HG02938 (cell line): ENCODE data around the gene PRDM5.
A peak's percentile ranks its signal among the peaks of the same experiment; 100 is the strongest.
"Not testable (repeated sequence)": the region's sequence is repeated elsewhere in the genome, so short reads cannot be mapped to it uniquely, and the experiment has no call there.

ENCODE experiments used
- ATAC-seq: cut with Tn5 transposase; IDR thresholded peaks from one replicate; pipeline ENCODE4 v1.9.1; 2021; ENCODE audit warnings: mild to moderate bottlenecking, moderate library complexity; ENCODE audit not compliant: unreplicated experiment

Gene PRDM5

DNA sequence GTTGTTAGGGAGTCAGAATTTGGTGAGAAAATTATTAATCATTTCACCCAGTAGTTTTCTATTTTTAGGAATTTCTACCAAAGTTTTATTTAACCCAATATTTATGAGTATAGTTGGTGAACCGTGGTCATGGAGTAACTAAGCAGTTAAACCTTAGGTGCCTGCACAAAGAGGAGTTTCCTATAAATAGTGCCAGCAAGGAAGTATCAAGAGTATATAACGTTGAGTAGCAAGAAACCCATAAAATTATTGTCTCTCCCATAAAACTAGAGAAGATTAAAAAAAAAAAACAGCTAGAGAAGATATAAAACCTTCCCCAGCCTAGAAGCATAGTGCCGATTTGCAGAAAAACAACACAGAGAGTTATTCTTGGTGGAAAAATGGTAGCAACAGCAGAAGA, 158.9 kb downstream of the PRDM5 start:
- no peak for ATAC-seq

DNA sequence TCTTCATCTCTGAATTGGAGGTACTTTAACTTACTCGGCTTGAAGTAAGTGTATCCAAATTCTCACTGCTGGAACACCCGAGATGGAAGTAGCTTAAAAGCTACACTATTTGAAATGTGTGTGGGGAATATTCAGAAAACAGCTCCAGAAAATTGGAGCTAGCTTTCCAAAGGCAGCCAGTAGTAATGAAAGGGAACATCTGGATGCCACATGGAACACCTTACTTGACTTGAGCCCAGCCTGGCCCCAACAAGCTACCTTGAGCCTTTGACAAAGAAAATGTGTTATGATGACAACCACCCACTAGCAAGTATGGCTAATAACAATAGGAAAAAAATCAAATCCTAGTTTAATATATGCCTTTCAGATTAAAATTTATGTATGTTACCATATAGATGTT, 161.5 kb downstream of the PRDM5 start:
- no peak for ATAC-seq

DNA sequence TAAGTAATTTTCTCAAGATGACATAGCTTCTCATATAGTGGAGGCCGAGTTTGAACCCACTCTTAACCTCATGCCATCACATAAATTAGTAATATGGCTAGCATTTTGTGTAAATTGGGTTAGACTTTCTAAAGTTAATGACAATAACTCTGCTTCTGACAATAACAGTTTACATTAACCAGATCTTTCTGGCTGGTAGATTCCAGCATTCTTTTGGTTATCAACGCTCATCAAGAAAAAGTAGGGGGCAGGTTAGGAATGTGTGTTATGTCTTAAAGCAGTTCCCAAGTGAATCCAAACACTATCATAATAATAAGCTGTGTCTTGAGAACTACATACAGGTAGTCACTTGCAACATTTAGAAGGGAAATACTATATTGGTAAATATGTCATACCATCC, 162.5 kb downstream of the PRDM5 start:
- no peak for ATAC-seq

DNA sequence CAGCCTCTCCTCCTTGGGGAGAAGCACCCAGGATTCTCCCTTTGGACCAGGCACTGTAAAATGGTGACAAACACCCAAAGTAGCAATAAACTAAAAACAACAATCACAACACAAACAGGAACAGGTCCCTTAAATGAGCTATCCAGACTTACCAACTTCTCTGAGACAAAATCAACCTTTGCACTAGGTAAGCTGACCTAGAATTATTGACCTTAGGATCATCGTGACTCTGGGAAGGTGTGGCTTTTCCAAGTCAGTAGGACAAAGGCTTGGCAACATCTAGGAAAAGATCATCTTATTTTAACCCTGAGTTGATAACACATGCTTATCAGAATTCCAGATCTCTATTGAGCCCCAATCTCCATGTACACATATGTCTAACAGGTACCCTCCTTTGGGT, 166.7 kb downstream of the PRDM5 start:
- no peak for ATAC-seq

DNA sequence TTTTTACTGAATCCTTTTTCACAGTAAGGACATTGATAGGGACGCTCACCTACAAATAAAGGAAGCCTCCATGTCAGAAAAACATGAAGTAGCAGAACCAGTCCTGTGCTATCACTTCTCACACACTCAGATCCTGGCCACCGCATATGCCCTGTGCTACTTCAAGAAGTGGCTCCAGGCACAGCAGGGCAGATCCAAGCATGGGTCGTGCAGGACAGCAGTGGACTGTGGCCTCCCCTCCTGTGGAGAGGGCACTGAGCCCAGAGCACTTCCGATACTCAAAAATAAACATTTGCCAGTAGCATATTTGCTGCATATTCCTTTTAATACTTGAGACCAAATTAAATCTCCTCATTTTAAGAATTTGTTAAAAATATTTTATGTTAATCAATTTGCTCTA, 167.9 kb downstream of the PRDM5 start:
- no peak for ATAC-seq

DNA sequence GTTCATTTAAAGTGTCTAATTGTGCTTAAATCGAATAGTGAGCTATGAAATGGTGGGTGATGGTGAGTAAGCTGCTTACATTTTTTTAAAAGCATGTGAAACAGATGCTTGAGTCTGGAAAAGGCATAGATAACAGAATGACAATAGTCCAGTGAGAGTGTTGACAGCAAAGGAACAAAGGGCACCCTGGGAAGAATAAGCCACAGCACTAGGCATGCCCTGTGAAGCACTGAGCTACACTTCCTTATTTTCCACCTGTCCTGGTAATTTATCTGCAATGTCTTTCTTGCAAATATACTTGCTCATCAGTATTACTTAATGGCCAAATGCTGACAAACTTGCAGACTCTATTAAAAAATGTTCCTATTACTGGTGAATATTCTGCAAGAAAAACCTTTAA, 168.7 kb downstream of the PRDM5 start:
- no peak for ATAC-seq

DNA sequence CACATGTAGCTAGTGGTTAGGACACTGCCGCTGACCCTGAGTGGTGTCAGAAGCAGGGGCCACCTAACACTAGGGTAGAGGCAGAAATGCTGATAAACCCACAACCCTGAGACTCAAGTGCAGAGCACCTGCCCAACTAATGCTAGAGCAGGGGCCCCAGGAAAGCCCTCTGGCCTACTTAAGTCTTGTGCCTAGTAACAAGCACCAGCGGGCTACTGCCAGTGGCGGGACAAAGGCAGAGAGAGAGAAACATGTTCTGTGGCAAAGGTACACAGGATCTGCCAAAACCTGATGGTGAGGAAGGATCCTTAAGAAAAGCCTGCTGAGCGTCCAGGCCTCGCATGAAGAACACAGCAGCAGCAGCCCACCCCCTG, 172.4 kb downstream of the PRDM5 start:
- ATAC-seq = no peak

DNA sequence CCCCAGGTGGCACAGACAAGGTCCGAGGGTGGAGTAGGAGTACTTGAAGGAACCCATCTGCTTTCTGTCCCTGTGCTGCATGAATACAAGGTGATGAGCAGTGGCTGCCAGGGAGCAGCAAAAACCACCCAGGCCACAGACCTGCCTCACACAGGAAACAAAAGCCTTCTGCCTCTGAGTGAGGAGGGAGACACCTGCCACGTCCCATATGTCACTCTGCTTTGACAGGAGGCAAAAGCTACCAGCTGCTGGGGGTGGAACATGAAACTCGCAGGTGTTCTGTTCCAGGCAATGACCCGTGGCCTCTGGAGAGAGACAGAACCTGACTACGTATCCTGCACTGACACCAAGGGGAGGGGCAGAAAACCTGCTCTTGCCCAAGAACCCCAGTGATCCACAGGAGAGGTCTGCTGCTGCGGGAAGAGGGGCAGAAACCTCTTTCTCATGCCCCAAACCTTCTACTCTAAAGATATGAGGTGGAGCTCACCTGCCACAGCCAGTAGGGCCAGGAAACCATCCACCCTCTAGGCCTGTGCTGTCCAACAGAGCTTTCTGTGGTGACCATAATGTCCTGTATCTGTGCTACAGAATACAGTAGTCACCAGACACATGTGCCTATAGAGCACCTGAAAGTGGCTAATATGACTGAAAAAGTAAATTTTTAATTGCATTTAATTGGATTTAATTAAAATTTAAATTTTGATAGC, 172.9 kb downstream of the PRDM5 start:
- peak; percentile 96 for ATAC-seq

DNA sequence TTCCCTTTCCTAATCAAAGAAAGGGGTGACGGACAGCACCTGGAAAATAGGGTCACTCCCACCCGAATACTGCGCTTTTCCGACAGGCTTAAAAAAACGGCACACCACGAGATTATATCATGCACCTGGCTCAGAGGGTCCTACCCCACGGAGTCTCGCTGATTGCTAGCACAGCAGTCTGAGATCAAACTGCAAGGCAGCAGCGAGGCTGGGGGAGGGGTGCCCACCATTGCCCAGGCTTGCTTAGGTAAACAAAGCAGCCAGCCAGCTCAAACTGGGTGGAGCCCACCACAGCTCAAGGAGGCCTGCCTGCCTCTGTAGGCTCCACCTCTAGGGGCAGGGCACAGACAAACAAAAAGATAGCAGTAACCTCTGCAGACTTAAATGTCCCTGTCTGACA, 180.9 kb downstream of the PRDM5 start:
- not testable (repeated sequence) for ATAC-seq

DNA sequence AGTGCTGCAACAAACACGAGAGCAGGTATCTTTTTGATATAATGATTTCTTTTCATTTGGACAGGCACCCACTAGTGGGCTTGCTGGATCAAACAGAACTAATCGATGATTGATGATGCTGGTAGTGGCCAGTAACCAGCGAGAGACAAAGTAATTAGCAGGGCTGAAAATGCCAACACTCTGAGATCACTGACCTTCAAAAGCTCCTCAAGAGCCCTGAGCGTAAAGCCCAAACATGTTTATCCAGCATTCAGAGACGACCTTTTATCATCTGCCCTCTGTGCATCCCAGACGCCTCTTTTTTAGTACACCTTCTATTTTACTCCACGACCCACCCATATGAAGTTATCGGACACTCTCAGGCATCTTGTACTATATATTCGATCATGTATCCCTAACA, 186.2 kb downstream of the PRDM5 start:
- ATAC-seq = no peak

DNA sequence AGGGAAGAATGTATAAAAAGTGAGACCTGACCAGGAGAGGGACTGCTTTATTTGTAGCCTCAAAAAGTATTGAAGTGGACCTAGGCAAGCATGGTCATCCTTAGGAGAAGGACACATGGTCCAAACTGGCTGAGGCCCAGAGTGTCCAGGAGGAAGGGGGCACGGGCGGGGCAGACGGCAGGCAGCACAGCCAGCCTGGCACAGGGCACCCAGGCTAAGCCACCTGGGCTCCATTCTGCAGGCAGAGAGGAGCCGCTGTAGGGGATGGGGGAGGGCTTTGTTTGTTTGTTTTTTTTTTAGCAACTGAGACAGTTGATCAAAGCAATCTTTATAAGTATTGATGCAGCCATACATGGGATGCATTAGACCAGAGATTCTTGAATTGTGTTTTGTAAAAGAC, 188.6 kb downstream of the PRDM5 start:
- no peak for ATAC-seq

DNA sequence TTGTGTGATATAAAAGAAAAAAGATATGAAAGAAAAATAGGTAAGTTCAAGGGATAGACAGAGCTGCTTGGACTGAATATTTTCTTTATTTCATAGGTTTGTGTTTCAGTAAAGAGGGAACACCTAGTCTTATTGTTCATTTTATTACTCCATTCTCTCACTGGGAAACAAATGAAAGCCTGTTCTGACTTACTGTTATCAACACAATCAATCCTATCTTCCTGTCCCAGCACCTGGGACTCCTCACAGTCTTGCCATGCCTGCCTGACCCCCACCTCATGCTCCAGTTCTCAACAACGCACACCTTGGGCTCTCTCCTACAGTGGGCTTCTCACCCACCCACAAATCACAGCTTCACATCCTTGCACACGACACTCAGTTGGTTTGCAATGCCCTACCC, 189.5 kb downstream of the PRDM5 start:
- no peak for ATAC-seq

DNA sequence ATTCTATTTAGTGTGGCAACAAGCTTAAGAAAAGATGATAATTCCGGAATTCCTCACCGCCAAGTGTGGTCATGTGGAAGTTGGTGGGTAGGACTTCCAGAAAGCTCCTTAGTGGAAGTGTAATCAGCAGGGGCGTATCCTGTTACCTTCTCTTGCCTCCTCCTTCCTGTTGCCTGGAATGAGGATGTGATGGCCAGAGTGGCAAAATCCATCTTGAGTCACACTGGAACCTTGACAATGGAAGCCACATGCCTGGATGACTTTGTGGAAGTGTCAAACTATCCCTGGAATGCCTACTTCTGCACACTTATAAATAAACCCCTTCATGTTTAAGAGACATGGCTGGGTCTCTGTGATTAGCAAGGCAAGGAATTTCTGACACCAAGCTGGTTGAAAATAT, 191.0 kb downstream of the PRDM5 start:
- no peak for ATAC-seq

DNA sequence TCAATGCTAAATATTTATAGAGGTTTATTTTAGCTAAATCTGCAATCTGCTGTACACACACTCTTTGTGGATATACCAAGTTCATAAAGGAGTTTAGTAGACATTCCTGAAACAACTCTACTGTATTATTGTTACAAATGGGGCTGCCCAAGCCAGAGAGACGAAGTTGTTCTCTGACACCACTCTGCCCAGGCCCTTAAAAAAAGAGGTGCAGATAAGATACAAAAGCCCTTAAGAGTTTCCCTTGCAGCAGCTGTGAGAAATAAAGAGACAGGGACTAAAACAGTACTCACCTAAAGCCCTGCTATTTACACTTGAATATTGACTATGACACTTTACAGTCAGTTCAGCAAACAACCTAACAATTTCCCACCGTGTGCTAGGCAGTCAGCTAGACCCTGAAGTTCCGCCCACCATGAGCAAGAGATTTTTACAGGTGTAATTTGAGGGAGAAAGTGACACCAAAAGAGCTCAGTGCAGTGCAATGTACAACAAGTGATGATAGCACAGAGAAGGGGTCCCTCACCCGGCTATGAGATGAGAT, 191.7 kb downstream of the PRDM5 start:
- no peak for ATAC-seq

DNA sequence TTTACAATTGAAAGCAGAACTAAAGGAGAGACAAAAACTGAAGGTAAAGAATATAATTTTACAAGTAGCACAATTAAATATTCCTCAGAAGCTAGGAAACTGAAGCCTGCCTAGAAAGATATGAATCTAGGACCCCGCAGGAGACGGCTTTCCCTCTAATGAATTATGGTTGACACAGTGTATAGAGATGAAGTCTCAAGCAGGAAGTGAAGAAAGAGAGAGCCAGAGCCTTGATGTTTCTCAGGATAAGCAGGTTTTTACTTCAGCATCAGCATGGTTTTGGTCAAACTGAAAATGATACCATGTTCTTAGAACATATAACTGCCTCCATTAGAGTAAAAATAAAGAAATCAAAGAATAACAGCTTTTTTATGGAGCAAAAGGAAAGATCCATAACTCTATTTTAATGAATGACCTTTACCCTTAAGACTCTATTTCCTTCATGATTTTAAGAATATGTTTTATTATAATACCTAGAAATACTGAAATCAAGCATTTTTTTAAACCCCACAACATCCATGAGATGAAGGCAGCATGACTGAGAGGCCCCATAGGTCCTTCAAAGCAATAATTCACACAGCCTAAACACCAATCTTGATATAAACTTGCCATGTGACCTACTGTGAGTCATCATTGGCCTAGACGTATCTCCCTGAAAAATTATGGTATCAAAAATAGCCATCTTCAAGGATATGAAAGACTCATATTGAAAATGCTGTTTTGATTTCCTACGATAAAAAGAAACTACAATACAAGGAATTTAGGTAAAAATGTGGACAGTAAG, 193.4 kb downstream of the PRDM5 start:
- no peak for ATAC-seq

DNA sequence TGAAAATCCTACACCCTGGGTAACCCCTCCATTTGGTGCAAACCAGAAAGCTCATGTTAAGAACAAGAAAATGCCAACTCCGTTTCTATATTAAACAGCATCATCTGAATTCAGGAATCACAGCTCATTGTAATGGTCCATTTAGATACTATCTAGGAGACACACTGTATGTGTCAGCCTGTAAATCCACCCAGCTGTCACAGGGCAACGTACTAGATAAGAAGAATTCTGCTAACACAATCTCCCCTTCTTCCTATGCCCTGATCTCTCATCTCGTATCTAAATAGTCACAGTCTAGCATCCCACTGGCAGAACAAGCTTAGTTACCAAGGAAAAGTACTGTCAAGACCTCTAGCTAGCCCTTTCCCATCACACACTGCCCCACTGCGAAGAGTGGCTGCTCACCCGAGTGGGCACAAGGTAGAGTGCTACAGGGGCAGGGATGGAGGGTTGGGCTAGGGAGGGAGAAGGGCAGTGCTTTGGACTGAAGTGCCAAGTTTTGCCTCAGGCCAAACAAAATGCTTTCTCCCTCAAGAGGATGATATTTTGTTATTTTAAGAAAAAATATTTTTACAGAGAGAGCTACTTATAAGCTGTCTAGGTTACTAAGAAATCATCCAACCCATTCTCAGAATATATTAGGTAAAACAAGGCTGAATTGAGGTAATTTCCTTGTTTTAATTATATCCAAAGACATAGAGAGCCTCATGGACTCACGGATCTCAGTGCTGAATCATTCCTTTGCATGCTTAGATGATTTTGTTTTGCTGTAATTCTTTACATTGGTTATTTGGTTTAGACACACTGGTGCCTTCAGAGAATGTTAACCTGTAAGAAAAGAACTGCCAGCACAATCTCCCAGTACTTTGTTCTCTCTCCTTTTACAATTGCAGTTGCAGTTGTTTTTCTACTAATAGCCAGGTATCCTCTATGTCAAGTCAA, 196.6 kb downstream of the PRDM5 start:
- no peak for ATAC-seq

DNA sequence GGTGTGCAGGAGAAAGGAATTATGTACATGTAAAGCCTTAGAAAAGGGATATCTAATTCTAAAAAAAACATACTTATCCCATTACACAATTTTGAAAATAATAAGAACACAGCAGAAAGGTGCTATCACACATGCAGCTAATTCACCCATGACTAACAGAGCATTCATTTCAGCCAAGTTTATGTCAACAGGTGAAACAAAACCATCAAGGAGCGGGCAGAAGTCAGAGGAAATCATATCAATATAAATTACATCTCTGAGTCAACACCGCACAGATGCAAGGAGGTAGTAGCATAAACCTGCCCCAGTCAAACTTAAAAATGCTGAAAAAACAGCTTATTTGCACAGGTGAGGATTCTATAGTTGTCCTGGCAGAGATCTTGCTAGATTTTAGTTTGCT, 197.9 kb downstream of the PRDM5 start:
- no peak for ATAC-seq

DNA sequence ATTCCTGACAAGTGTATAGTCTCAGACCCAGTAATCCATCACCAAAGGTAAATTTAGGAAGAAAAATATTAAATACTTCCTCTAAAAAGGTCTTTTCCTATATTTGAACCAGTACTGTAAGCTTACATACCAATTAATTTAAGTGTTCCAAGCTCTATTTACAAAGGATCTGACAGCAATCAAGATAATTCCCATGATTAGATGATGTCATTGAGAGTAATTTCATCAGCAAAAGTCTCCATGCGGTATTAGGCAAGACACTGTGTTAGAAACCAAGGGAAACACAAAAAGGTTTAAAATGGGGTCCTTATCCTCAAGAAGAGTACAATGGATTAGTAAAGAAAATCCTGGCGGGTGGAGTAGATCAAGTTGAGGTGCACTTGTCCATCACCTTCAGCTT, 198.5 kb downstream of the PRDM5 start:
- ATAC-seq = no peak

DNA sequence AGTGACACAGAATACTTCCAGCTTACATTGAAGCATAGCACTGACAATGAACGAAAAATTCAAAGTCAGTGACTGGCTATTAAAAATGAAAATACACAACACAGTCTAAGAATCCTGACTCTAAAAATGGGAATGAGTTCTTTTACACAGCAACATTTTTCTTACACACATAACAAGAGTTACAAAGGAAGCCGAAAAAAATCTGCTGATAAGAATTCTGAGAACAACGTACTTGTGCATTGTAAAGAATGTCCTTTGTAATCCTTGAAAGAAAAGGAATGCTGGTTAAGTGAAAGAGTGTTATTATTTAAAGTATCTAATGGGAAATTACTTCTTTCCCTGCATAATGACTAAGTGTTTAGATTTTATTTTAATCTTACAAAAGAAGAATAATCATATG, 199.4 kb downstream of the PRDM5 start:
- no peak for ATAC-seq

DNA sequence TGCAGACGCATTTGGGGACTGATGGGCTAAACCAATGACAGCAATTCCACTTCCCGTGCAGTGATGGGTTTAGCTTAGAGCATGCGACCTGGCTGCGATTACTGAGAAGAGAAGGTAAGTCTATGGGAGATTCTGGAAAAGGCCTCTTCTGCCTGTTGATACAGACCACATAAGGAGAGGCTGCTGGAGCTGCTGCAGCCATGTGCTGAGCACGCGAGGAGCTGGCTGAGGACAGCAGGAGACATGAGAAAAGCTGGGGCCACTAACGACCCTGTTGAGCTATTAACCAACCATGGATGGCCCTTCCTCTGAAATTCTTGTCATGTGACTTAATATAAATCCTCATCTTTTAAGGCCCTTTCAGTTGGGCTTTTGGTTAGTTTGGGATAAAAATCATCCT, 199.9 kb downstream of the PRDM5 start:
- no peak for ATAC-seq

DNA sequence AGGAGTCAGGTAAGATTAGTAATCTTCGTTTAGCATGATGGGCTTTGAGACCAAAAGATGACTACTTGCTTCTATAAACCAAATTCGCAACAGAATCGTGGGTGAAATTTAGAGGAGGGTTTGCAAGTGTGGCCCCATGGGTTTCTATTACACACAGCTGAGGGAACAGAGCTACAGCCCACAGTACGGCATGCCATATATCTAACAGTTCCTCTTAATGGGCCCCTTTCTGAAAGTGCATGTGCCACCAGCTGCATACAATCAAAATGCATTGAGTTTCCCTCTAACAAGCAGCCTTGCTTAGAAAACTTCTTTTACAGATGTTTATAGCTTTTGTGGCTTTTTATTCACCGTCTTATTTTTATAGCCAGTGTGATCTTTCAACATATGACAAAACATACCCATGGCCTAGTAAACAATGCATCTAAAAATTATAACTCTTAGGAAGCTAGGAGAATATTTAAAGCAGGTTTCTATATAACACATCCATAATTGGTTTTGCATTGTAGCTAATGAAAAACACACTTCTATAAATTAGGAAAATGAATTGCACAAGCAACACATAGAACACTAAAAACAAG, 202.1 kb downstream of the PRDM5 start:
- ATAC-seq = no peak
